ENCODE data around the gene MUL1. TPM values are rescaled to one million over a fixed set of nuclear protein-coding genes. Genes with fewer than 3 reads are reported as not detected.
"Not testable (repeated sequence)": the region's sequence is repeated elsewhere in the genome, so short reads cannot be mapped to it uniquely, and the experiment has no call there.

The MUL1 gene
- total and polyA plus RNA-seq, 12 donors: 7.6 to 60.3 (median 42.6) TPM

GRCh38 chr1:20499718-20500117, 8.2 kb downstream of the MUL1 start:
- WGBS, 2 donors: 91 to 92% methylated on average over 14 of the region's 14 CpGs
- ATAC-seq: no peak
- Histone ChIP-seq H3K9me3 (no peaks in the 10 kb centered on the region), H3K36me3 (peaks cover 0 to 77% (median 53%) of the 10 kb centered on the region in 9 donors), H3K4me3 (no peak overlapping the region), H3K27me3 (no peaks in the 10 kb centered on the region), H3K27ac (no peak overlapping the region), H3K4me1 (peaks cover 0 to 21% (median 9%) of the 10 kb centered on the region in 9 donors)
- DNase-seq: no peak
- intact Hi-C loops (cut with DNase I): loop anchor here in 3 of 10 donors (10.0 kb wide), 2 partner anchors 535 to 575 kb away; partner anchors contain the start of gene PLA2G2E (in 2 of the 3)
- TF ChIP-seq CTCF (IDR thresholded peaks at IDR 0.05): no peak

- Histone ChIP-seq H3K9me3 (no peaks in the 10 kb centered on the region), H3K36me3 (peaks cover 0 to 72% (median 49%) of the 10 kb centered on the region in 9 donors), H3K27me3 (no peaks in the 10 kb centered on the region), H3K4me1 (peaks cover 2 to 21% (median 10%) of the 10 kb centered on the region in 9 donors), H3K4me3 (no peak overlapping the region), H3K27ac (no peak overlapping the region)
- DNase-seq (no peak), ATAC-seq (no peak)
- TF ChIP-seq CTCF (IDR thresholded peaks at IDR 0.05): no peak
- 85 to 92% methylated on average over 5 of the region's 5 CpGs for WGBS, 2 donors
- intact Hi-C loops (cut with DNase I): loop anchor here in 3 of 10 donors (10.0 kb wide), 2 partner anchors 534 to 574 kb away; partner anchors contain the start of gene PLA2G2E (in 2 of the 3)
These were observed 8.8 kb downstream of the MUL1 start for GRCh38 chr1:20499105-20499504.

- ATAC-seq: no peak
- WGBS, 2 donors: 76 to 79% methylated on average over 7 of the region's 7 CpGs
- no peaks in the 10 kb centered on the region for H3K27me3 ChIP-seq
- no peak overlapping the region for H3K4me3 ChIP-seq
- peaks cover 0 to 63% (median 45%) of the 10 kb centered on the region in 9 donors for H3K36me3 ChIP-seq
- H3K9me3 ChIP-seq: no peaks in the 10 kb centered on the region
- no peak for DNase-seq
- no peak overlapping the region for H3K27ac ChIP-seq
- intact Hi-C loops (cut with DNase I): loop anchor here in 3 of 10 donors (10.0 kb wide), 2 partner anchors 533 to 573 kb away; partner anchors contain the start of gene PLA2G2E (in 2 of the 3)
- peaks cover 5 to 24% (median 17%) of the 10 kb centered on the region in 9 donors for H3K4me1 ChIP-seq
- no peak for TF ChIP-seq CTCF (IDR thresholded peaks at IDR 0.05)
These were observed 9.8 kb downstream of the MUL1 start for GRCh38 chr1:20498116-20498515.

- Histone ChIP-seq H3K36me3 (peaks cover 0 to 57% (median 40%) of the 10 kb centered on the region in 9 donors), H3K4me1 (peaks cover 5 to 30% (median 23%) of the 10 kb centered on the region in 9 donors)
These were observed 10.4 kb downstream of the MUL1 start for GRCh38 chr1:20497506-20497905.

GRCh38 chr1:20496725-20497383, 11.1 kb downstream of the MUL1 start:
- H3K9me3 ChIP-seq, H3K27me3 ChIP-seq, H3K4me3 ChIP-seq, H3K27ac ChIP-seq, DNase-seq, ATAC-seq: not testable (repeated sequence)
- peaks cover 5 to 31% (median 23%) of the 10 kb centered on the region in 9 donors for H3K4me1 ChIP-seq
- peaks cover 0 to 50% (median 40%) of the 10 kb centered on the region in 9 donors for H3K36me3 ChIP-seq
- 91 to 92% methylated on average over 12 of the region's 12 CpGs for WGBS, 2 donors
- intact Hi-C loops (cut with DNase I): loop anchor here in 3 of 10 donors (10.0 kb wide), 2 partner anchors 532 to 572 kb away; partner anchors contain the start of gene PLA2G2E (in 2 of the 3)

More at GRCh38 chr1:20497506-20497905, 10.4 kb downstream of the MUL1 start:
- no peak overlapping the region for H3K4me3 ChIP-seq
- WGBS, 2 donors: 71 to 76% methylated on average over 6 of the region's 6 CpGs
- ATAC-seq: no peak
- TF ChIP-seq CTCF (IDR thresholded peaks at IDR 0.05): no peak
- no peak for DNase-seq
- no peaks in the 10 kb centered on the region for H3K9me3 ChIP-seq
- no peaks in the 10 kb centered on the region for H3K27me3 ChIP-seq
- intact Hi-C loops (cut with DNase I): loop anchor here in 3 of 10 donors (10.0 kb wide), 2 partner anchors 533 to 573 kb away; partner anchors contain the start of gene PLA2G2E (in 2 of the 3)
- H3K27ac ChIP-seq: no peak overlapping the region

Data from heart right ventricle (tissue), 16 donors.